RWPE1 (cell line): ENCODE data around the gene CREB1.
"Not testable (repeated sequence)": the region's sequence is repeated elsewhere in the genome, so short reads cannot be mapped to it uniquely, and the experiment has no call there.

ENCODE experiments used
- CTCF ChIA-PET: fragments of 350-600 bp; sonication (Branson Sonifier 250); formaldehyde crosslinking; extraction: SDS; loops from one replicate; lab custom pipeline; 2021; lab: Yijun Ruan, JAX
- POLR2A ChIA-PET: fragments of 400-600 bp; formaldehyde crosslinking; extraction: SDS; loops from one replicate; lab custom pipeline; 2020; ENCODE audit warnings: antibody characterized with exemption; ENCODE audit not compliant: low non-redundant PET; lab: Yijun Ruan, JAX
- DNase-seq: peaks from one replicate; pipeline ENCODE4 v3.0.0; 2012; ENCODE audit warnings: low spot score
- H3K27ac ChIP-seq: fragments of 450-650 bp; 2 replicates; pipeline ENCODE4 v1.5.1; 2017
- CTCF ChIP-seq: fragments of 450-650 bp; conservative IDR thresholded peaks from 2 replicates; pipeline ENCODE4 v1.5.1; 2017; ENCODE audit warnings: low read depth, mild to moderate bottlenecking

Gene CREB1

GRCh38 chr2:207491956-207492355 lies 37.8 kb upstream of the CREB1 start:
- CTCF ChIA-PET = interaction anchor here (0.6 kb wide), 1 partner anchor 322 kb away, joined by 3 read pairs; no protein-coding TSS in a partner anchor
- no peak for TF ChIP-seq CTCF
- POLR2A ChIA-PET = no interaction called here
- no peak overlapping the region for H3K27ac ChIP-seq
- no peak for DNase-seq

GRCh38 chr2:207492461-207492860 lies 37.3 kb upstream of the CREB1 start:
- CTCF ChIA-PET = interaction anchor here (0.6 kb wide), 1 partner anchor 20 kb away, joined by 4 read pairs; no protein-coding TSS in a partner anchor

GRCh38 chr2:207494137-207494536 lies 35.6 kb upstream of the CREB1 start:
- ChIA-PET CTCF (no interaction called here), POLR2A (no interaction called here)
- no peak overlapping the region for H3K27ac ChIP-seq
- no peak for TF ChIP-seq CTCF
- no peak for DNase-seq

More at GRCh38 chr2:207492461-207492860, 37.3 kb upstream of the CREB1 start:
- no peak overlapping the region for H3K27ac ChIP-seq
- DNase-seq = no peak
- TF ChIP-seq CTCF = no peak
- POLR2A ChIA-PET = no interaction called here

- H3K27ac ChIP-seq, CTCF ChIA-PET, POLR2A ChIA-PET, DNase-seq: not testable (repeated sequence)
These were observed 32.8 kb upstream of the CREB1 start for GRCh38 chr2:207496936-207497335.

GRCh38 chr2:207497596-207497995 lies 32.2 kb upstream of the CREB1 start:
- no peak for TF ChIP-seq CTCF
- ChIA-PET POLR2A (no interaction called here), CTCF (no interaction called here)
- no peak overlapping the region for H3K27ac ChIP-seq
- DNase-seq = no peak

- no peak overlapping the region for H3K27ac ChIP-seq
- no peak for DNase-seq
- TF ChIP-seq CTCF = no peak
- POLR2A ChIA-PET = no interaction called here
- CTCF ChIA-PET = no interaction called here
These were observed 31.3 kb upstream of the CREB1 start for GRCh38 chr2:207498427-207498826.

- no peak overlapping the region for H3K27ac ChIP-seq
- POLR2A ChIA-PET = no interaction called here
- no peak for DNase-seq
- CTCF ChIA-PET = no interaction called here
- no peak for TF ChIP-seq CTCF
These were observed 30.6 kb upstream of the CREB1 start for GRCh38 chr2:207499114-207499513.
